GM21737 (cell line): ENCODE measurements around the gene MAP3K5.

Source experiments
- ATAC-seq: cut with Tn5 transposase; IDR thresholded peaks from one replicate; pipeline ENCODE4 v1.9.1; 2021; ENCODE audit warnings: mild to moderate bottlenecking, moderate library complexity; ENCODE audit not compliant: unreplicated experiment

MAP3K5 gene

DNA sequence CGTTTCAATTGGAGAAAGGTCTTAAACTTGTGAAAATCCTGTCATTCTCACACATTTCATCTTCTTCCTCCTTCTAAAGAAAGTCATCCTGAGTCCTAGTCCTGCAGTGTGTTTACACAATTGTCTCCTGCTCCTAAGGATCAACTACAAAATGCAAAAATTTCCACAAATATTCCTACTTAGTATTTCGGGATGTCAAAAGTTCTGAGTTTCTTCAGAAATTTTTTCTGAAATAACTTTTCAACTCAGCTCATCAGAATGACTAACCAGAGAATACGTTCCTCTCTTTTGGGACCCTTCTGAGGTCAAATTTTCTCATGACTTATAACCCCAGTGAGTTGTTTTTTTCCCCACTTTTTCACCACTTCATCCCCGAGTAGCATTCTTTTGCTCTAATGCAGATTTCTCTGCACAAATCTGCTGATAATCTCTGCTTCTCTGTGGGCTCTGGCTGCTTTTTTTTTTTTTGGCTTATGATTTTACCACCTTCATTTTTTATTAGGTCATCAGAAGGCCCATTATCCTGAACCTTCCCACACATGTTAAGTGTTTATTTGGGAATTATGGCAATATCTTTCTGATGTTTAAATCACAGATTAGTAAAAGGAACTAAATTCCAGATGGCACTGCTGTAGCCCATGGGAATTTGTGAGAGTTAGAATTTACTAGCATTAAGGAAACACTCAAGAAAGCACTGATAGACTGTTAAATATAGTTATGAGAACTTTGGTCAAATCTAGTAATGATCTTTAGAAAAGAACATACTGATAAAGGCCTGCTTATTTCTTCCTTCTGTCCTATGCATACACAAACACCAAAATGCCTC is 41.4 kb downstream of the MAP3K5 start:
- ATAC-seq = peak; percentile 10

DNA sequence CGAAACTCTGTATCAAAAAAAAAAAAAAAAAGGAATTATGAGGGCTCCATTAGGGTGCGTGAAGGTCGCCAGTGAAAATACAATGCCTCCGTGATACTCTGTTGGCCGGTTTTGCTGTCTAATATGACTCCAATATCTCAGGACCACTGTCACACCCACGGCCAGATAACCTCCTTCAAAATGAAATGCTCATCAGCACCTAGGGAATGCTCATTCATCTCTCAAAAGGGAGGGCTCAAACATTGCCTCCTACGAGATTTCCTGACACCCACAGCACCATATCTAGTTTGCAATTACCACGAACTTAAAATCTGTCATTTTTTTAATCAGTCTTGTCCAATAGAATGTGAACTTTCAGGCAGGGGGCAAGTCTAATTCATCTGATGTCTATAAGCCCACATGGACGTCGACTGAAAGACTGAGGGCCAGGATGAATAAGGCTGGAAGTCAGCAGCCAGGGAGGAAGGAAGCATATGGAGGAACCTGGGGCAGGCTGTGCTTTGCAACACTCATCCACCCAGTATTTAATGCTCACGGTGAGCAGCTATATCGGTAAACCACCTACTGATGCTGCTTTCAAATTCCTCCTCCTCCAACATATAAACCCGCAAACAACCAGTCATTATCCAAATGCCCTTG is 42.8 kb downstream of the MAP3K5 start:
- no peak for ATAC-seq

DNA sequence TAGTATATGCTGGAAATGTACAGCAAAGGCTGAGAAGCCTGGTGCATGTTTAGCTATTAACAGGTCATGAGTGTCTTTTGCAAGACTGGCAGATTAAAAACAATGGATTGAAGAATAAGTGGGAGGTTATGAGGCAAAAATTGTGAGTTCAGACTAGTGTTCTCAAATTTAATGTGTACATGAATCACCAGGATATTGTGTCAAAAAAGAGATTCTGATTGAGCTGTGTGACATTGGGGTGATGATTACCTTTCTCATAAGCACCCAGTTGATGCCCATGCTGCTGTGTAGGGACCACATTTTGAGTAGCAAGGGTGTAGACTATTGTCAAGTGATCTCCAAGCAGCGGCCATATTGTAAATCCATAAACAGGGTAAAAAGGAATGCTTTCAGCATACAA is 44.8 kb downstream of the MAP3K5 start:
- no peak for ATAC-seq

DNA sequence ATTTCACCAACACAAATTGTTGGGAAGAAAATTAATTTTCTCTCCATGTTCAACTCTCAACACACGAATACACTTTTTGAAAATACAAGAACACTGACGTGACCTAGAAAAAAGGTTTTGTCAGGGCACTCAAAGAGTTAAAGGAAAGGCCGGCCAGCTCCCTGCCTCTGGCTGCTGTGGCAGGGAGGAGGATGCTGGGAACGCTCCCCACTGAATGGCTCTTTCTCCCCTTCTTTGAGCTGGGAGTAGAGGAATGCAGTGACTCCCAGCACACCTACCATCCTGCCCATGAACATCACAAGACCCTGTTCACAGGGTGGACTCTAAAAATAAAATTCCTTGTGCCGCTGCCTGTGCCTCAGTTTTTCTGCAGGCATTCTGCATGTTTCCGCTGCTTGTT is 47.0 kb downstream of the MAP3K5 start:
- ATAC-seq = no peak

DNA sequence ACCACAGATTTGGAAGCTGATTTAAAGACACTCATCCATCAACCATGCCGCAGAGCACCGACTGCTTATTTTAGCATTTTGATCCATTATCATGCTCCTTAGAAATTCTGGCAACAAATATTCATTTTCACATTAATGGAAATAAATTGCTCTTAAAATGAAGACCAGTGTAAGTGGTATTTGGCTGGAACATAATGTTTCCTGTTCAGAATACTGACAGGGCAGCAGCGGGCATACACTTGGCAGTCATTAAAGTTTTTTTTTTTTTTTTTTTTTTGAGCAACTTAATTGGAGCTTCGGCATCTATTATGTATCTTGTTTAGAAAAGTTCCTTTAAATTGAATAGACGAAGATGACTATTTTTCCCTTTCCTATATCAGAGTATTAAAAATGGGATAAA is 47.4 kb downstream of the MAP3K5 start:
- ATAC-seq = no peak

DNA sequence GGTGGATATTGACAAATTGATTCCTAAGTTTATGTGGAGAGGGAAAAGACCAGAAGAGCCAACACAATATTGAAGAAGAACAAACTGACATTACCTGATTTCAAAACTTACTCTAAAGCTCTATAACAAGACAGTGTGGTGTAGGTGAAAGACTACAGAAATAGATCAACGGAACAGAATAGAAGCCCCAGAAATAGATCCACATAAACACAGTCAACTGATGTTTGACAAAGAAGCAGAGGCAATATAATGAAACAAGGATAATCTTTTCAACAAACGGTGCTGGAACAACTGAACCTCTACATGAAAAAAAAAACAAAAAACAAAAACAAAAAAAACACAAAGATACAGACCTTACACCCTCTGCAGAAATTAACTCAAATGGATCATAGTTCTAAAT is 50.2 kb downstream of the MAP3K5 start:
- no peak for ATAC-seq

DNA sequence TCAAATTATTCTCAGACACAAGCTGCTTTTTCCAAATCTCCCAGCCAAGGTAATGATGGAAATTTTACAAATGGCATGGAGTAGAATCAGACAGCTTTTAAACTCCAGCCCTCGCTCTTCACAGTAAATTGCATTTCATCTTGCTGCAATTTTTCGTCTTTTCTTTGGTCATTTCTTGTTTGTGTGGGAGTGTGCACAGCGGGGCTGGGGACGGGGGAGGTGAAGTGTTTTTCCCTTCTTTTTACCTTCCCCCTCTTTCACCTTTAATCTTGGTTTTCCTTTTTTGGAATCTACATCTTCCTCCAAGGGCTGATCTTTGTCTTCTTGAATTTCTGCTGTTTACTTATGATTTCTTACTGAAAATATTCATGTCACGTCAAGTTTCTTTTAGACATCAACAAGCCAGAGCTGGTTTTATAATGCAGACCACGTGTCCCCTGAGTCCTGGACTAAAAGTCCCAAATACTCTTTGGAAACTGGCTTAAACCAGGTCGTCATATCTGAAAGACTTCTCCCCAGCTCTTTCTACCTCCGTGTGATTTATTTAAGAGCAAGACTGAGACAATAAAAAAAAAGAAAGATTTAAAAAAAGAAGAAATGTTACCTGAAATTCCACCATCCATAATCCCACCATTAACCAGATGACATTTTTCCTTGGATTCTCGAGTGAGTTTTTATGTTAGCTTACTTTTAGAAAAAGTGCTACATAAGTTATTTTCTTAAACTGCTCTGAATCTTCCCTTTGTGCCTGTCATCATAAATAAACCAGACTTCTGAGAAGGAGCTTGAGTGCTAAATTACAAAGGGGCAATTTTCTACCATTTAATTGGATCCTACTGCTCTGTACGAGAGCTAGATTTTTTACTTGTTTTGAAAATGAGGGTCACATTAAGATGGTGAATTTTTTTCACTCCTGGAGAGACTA is 52.0 kb downstream of the MAP3K5 start:
- ATAC-seq = no peak

DNA sequence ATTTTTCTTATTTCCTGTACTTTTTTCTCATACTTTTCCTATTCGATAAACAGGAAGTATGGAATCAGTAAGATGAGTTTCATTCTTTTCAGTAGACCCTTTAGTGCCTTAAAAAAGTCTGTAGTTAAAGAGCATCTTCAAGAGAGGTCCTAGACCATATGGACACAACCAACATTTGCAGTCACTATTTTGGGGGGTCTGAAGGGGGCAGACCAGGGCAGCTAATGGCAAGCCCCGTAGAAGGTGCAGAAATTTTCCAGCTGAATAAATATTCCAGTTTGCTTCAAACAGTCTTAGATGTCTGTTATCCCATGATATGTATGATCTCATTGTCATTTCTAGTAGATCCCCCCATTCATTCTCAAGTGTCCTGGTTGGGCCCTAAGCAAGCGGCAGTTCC is 52.8 kb downstream of the MAP3K5 start:
- no peak for ATAC-seq

DNA sequence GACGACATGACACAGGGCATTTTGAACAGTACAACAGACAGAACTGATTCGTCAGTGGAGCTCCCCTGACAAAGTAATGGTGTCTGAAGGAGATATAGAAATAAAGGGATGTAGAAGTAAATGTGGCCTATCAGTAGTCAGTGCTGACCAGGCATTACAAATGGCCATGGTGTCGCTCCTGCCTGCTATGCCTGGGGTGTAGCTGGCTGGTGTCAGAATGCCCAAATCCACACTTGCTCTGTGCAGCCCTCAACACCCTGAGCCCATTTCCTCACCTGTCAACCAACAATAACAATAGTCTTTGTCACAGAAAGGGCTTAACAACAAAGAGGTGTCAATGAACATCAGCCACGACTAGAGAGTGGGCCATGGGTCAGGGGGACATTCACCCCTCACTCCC is 53.2 kb downstream of the MAP3K5 start:
- no peak for ATAC-seq

DNA sequence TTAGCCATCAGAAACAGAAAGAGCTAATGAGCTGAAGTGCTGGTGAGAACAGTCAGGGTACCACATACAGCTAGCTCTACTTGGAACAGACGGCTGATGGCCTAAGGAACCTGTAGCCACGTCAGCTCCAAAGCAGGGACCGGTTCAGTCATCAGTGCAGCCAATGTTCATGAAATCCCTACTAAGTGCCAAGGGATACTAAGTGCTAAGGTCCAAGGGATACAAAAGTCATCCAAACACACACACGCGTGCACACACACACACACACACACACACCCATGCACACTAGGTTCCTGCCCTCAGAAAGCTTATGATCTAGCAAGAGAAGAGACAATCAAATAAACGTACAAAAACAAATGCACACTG is 53.6 kb downstream of the MAP3K5 start:
- no peak for ATAC-seq

DNA sequence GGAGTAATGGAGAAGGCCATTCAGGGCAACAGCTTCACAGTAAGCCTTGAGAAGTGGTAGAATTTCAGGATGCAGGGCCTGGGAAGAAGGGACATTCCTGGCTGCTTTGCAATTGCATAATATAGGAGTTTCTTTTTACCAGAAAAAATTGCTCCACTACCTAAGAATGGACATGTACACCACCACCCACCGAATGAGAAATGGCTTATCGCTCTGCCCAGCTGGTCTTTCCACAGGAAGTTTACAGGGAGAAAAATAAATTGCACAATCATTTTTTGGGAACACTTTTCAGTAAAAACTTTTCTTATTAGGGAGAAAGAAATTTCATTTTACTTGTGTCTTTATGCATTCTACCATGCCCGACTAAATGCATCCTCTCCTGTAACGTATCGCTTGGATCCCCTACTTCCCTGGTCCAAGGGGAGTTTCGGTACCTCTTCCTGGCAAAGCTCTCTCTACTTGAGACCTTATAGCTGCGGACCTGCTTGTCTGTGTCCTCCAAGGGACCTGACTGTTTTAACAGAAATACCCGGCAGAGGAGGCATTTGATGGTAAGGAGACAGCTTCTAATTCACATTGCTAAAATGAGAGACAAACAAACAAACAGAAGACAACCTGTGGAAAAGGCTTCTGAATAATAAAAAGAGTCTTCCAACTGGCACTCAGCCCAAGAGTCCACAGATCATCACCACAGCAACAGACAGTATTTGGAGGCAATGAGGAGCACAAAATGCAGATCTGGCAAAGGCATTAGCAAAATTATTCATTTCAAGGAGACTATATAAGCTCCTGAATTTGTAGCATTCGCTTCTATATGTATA is 54.2 kb downstream of the MAP3K5 start:
- ATAC-seq = no peak

DNA sequence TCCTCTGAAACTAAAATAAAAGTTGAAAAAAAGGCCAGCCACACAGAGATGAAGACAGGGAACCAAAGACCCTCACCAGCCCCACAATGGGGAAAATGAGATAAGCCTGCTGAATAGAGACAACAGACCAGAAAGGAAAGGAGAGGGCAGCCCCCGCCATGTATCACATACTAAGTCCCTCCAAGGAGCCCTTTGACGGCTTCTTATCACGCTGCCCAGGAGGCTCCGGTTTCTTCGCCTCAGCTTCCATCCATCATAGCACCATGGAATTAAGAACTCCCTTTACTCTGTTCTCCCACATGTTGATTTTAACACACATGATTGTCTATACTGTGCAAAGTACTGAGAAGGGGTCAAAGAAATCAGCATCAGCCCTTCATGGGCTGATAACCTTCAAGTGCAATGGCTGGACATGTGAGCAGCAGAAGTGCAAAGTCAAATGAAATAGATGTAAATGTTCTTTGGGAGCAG is 54.9 kb downstream of the MAP3K5 start:
- no peak for ATAC-seq

DNA sequence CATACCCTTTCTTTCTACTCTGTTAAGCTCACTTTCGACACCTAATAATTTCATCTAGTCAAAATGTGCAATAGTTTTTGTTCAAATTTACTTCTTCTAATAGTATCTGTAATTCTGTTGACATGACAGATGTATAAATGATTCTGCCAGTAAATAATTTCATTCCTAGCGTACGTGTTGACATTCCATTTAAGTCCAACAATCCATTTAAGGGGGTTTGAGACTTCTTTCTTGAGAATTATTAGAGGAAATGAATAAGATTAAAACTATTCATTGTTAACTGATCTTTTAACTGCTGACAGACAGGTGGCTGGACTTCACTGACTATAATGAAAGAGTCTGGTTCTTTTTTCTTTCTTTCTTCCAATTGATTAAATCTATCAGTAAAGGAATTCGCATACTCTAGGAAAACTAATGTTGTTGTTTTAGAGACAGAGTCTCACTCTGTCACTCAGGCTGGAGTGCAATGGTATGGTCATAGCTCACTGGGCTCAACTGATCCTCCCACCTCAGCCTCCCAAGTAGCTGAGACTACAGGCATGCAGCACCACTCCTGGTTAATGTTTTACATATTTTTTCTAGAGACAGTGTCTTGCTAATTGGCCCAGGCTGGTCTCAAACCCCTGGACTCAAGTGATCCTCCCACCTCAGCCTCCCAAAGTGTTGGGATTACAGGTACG is 55.9 kb downstream of the MAP3K5 start:
- no peak for ATAC-seq

DNA sequence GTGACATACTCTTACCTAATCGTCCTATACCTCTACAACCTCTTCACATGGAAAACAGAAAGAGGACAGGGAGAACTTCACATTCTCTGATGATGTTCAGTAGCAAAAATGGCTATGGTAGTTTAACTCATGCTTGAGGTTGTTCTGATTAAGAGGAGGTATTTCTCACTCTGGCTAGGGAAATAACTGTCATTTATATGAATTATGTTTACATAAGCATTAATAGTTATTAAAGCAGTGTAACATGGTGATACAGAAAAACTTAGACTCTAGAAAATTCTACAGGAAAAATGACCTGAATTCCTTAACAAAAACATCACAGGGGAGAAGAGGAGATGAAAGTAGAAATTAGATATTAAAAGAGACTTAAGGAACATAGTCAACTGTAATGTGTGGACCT is 57.3 kb downstream of the MAP3K5 start:
- ATAC-seq = no peak

DNA sequence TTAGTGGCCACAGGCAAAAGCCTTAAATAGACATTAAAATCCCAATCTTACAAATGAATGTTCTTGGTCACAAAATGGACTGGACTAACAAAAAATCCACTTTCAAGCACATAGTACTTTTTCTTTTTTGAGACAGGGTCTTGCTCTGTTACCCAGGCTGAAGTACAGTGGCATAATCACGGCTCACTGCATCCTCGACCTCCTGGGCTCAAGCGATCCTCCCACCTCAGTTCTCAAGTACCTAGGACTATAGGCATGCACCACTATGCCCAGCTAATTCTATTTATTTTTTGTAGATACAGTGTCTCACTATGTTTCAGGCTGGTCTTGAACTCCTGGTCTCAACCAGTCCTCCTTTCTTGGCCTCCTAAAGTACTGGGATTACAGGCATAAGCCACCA is 59.4 kb downstream of the MAP3K5 start:
- no peak for ATAC-seq

DNA sequence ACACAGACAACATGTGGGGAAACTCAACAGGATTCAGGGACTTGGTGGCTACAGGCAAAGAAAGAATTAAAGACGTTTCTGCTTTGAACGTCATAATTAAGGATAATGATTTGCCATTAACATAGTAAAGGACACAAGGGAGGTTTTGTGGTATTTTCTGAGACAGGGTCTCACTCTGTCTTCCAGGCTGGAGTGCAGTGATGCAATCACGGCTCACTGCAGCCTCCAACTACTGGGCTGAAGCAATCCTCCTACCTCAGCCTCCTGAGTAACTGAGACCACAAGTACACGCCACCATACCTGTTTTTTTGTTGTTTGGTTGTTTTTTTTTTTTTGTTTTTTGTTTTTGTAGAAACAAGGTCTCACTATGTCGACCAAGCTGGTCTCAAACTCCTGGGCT is 62.4 kb downstream of the MAP3K5 start:
- no peak for ATAC-seq

DNA sequence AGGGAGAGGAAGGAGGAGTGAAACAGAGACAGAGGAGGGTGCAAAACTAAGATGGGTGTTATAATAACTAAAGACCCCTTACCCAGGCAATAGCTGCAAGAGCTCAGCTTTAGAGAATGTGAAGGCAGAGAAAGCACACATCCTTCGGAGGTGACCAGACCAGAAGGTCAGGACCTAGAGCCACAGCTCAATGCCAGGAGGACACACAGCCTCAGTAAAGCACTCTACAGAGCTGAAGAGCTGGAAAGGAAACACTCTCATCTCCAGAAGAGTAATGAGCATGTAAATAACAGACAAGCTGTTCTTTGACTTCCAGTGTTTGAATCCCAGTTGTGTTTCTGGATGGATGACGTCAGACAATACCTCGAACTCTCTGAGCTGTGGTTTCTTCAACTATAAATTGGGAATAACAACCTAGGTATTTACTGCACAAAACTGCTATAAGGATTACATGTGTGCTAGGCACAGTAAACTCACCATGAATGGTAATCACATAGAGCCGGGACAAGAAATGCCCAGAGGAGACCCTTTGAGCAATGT is 63.2 kb downstream of the MAP3K5 start:
- ATAC-seq = no peak

DNA sequence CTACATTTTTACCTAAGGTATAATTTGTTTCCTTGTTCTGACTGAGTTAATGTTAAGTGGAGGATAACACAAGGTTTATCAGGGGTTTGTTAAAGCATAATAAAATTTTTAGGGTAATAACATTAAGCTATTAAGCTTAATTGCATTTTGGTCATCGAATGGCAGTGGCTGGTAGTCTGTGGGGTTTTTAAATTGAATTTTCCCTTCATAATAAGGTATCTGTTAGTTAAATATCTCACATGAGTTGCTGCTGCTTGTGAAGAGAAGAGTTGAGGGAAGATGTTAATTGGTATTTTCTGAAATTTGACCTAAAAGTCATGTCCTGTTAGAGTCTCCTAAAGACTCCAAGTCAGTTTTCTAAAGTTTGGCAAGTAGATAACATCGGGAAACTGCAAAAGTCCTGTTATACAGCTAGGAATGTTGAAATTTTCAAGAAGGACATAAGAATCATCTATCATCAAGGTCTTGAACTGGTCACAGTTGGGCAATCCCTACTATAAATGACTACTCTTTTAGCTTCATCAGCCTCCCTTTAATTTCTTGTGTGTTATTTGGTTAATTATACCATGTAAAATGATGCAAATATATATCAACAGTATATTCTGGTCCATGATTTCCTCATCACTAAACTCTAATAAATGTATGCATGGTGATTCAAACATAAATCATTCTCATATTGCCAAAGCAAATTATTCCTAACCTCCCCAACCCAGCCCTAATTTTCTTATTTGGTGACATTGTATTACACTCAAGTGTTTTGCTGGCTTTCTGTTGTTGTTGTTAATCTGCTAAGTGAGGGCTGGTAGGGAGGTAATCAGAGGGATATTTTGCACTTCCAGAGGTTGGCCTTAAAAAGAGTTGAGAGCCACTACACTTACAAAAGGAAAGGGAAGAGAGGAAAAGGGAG is 64.0 kb downstream of the MAP3K5 start:
- ATAC-seq = no peak
